Activated T-cell treated with anti-CD3 and anti-CD28 coated beads, Interleukin-2, amount 50 U/mL, for 1 hour (primary cell): Measurements from ENCODE around the gene KCTD20.

Experiments used
- DNase-seq: peaks from one replicate; pipeline ENCODE4 v3.0.0-alpha.2; 2020

The KCTD20 gene

DNA sequence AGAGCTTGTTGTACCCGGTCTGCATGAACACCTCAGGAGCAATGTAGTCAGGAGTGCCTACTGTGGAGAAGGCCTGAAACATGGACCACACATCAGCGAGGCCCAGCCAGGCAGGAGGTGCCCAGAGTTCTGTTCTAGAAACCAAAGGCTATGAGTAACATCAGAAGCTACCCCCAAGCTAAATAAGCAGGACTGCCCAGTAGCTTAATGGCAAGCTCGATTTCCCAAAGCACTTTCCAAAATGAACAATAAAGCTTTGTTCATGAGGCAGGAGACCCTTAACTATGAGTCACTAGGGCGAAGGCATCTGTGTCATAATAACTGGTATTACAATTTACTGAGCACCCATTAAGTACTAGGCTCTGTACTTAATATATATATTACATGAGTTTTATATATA, 57.1 kb downstream of the KCTD20 start:
- DNase-seq: no peak

DNA sequence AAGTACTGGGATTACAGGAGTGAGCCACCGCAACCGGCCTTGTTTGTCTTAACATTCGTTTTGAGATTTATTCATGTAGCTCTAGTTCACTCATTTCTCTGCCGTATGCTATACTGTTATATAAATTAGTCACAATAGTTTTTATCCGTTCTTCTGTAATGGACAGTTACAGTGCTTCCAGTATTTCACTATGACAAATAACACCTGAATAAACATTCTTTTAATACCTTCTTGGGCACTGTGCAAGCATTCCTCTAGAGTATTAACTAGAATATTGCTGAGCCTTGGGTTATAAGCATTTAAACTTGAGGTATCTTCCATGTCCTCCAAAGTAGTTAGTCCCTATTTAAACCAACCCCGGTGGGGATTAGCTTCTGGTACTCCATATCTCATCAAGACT, 58.9 kb downstream of the KCTD20 start:
- no peak for DNase-seq

DNA sequence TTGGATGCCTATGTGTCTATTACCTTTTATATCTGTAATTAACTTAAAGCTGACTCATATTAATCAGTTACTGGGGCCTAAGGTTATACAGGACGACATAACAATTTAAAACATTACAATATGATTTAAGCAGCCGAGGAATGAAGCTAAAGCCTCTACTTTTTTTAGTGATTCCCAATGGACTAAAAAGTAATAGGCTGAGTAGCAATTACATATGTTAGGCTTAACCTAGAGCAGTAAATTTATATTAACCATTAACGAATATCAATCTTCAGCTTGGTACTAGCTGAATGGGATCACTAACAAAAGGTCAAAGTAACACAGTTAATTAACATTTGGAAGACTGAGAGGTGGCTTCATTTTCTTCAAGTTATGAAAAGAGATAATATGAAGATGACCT, 61.4 kb downstream of the KCTD20 start:
- DNase-seq: no peak

DNA sequence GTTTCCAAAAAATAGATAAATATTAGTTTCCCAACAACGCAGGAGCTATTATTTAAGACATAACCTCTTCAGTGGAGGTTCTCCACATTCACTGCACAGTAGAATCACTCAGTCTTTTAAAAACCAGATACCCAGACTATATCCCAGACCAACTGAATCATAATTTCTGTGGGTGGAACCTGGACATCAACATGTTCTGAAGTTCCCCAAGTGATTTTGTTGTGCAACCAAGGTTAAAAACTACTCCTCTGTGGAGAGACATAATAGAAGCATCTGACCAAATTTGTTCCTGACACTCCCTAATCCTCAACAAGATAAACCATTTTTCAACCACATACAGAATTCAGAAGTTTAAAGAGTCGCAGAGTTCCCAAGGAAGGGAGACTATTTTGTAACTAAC, 62.2 kb downstream of the KCTD20 start:
- no peak for DNase-seq

DNA sequence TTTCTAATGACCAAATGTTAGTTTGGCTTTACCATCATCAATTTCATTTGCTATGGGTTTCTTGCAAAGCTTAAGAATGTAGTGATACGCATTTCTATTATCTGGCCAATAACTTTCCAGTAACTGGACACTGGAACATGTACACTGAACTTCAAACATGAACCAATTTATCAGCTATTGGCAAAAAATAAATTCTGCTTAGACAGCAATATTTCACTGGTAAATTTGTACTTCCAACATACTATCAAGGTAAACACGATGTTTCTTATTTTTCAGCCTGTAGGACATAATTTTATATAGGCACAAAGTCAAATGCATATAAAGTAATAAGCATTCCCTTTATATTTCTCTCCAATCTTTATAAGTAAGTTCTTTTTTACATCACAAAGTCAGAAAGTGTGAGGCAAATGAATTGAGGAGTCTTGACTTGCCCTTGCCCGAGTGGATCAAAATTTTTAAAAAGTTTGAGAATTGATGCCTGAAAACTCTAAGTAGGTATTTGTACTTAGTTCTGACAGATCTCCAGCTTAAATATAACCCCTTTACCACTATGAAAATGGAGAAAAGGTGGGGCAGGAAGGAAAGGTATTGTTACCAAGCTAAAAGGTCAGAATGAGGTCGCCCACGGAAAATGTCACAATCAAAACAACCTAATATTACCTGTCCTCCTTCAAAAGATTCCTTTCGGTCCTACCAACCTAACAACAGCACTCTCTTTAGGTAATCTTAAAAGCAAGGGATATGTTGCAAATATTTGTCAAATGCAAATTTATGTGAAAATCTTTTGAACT, 63.1 kb downstream of the KCTD20 start:
- no peak for DNase-seq

DNA sequence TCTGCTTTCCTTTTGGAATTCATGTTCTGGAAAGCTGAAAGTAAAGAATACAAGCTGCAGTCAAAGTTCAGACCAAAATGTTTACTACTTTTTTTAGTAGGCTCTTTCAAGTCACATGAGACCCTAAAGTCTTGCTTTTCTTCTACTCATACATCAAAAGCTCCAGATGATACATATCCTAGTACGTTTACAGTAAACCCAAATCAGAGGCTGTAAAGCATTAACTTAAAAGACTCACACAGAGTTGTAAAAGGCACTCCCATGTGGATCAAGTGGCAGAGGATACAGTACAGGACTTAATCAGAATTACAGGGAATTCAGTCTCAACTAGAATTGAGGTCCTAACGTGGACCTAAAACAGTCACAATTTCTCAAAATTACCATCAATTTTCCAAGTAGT, 63.8 kb downstream of the KCTD20 start:
- DNase-seq: no peak

DNA sequence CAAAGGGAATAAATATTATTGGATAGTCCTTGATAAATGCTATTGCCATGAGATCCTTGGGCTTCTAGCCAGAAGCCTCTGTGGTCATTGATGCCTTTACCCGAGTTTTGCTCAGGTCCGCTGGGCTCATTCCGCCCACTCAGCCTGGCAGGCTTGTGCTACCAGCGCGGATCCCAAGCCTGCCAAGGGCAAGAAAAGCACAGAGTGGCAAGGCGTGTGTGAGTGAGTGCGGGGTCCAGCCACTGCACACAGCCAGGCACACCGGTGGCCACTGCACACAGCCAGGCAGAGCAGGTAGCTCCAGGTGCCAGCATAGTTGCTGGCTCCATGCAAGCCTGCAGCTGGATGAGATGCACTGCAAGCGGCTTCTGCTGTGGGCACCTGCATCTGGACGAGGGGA, 65.7 kb downstream of the KCTD20 start:
- no peak for DNase-seq

DNA sequence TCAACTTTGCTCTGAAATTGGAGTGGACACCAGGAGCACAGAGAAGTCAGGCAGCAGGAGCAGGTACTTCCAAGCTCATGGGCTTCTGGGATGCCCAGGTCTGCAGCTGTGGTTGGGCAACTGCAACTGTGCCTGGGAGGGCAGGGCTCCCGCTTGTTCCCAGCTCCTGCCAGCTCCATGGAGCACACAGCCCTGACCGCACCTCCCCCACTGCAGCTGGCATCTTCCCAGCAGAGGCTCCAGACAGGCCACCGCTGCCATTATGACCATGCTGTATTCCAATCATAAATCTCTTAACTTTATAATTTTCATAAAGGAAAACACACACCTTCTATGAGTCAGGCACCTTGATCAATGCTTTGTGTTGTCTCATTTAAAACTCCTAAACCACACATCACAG, 67.6 kb downstream of the KCTD20 start:
- DNase-seq: no peak

DNA sequence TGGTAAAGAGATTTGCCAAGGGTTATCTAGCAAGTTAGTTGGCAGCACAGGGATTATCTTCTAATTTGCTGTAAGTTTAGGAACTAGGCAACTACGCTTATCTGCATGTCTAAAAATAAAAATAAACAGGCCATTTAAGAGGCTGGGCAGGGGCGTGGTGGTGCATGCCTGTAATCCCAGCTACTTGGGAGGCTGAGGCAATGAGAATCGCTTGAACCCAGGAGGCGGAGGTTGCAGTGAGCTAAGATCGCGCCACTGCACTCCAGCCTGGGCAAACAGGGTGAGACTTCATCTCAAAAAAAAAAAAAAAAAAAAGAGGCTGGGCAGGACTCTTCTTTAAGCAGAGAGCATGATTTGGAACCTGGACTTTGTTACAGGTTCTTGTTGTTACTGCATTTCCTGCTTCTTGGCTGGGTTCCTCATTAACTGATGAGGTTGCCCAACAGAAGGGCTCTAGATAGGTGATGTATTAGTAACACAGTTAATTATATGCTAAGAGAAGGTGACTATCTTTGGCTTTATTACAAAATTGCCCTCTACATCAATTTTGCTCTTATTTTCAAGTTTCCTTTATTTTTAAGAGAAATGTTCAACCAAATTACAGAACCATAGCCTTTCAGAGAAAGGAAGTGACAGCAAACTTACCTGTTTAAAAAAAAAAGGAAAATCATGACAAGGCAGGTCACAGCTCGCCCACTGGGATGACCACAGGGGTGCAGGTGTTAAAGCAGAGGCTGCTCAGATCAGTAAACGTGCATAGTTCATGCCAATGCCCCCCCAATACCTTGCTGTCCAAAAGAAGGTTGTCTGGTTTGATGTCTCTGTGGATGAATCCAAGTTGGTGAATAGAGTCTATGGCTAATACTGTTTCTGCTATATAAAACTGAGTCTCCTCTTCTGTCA, 72.0 kb downstream of the KCTD20 start:
- no peak for DNase-seq

DNA sequence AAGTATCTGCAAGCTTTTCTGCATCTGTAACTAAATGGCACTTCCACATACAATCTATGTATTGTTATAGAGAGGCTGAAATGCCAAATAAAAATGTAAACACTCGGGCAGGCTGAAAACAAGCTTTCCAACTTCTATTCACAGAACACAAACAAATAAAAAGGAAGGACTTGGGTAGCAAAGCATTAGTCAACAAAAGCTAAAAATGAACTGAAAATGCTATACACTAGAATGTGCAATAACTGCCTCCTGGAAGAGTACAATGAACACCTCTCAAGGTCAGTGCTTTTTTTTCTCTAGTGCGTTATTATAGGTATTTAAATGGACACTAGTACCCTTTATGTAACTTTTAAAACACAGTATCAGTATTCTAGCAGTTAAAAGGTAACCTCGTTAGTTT, 73.0 kb downstream of the KCTD20 start:
- no peak for DNase-seq

DNA sequence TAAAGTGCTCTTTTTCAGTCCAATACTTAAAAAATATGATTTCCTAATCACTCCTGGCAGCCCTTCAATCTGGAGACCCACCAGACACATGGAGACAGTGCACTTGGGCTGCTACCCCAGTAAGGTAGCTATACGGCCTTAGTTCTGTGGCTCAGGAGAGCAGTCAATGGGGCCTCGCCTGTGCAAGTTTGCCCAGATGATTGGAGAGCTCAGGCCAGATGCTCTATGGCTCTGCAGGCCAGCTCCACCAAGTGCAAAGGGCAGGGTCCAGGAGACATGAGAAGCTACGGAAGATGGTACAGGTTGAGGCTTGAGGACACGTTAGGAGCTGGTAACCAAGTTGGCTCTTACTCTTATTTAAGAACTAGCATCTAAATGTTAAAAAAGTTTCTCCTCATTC, 73.8 kb downstream of the KCTD20 start:
- no peak for DNase-seq

DNA sequence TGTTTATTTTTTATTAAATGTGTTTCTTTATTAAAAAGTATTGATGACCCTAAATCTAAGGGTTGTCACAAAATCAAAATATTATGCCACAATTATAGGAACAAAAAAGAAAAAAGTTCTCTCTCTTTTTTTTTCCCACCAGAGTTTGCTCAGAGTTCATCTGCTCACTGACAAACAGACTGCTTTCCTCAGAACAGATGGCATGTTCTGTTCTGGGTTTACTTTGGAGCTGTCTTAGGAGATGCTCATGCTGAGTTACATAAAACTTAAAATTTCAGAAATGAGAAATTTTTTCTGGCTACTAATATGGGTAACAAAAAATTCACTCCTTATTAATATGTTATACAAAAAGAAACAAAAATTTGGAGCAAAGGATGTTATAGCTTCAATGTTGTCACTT, 74.2 kb downstream of the KCTD20 start:
- DNase-seq: no peak

DNA sequence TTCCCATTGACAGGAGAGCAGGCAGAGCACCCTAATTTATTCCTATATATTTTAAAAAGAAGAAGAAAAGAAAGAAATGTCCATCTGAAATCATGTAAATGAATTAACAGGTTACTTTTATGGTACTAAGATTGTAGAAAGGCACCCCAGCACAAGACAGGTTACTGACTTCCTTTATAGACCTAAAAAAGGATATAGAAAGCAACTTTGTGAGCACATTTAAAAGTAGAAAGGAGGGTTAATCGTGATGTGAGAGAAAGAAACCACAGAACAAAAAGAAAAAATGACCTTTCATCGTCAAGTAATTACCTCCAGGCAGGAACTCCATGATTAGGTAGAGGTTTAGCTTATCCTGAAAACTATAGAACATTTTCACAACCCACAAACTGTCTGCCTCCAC, 74.6 kb downstream of the KCTD20 start:
- DNase-seq: no peak

DNA sequence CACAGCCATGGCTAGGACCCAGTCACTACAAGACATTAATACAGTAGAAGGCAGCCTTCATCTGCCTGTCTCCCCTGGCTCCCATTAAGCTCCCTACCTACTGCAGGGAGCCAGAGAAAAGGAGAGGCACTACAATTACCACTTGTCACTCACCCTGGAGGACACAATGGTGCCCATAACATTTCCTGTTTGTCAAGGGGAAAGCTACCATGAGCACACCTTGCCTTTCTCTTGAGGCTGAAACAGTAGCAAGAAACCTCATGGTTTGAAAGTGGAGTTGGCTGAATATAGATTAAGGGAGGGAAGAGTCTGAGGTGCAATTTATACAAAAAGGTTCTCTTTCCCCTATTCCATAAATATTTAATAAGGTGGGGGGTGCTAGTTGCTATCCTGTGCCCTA, 76.6 kb downstream of the KCTD20 start:
- DNase-seq: no peak

DNA sequence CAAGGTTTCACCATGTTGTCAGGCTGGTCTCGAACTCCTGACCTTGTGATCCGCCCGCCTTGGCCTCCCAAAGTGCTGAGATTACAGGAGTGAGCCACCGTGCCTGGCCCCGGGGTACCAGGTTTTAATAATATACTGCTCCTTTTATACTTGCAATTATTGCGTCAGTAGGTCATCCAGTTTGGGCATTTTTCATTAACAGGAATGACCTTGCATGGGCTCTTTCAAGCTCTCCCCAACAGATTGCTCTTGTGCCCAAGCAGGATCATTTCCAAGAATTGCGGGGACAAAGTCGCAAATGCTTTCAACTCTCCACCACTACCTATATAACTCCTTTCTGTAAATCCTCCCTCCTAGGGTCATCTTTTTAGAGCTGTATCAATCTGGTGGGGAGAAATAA, 80.7 kb downstream of the KCTD20 start:
- no peak for DNase-seq

DNA sequence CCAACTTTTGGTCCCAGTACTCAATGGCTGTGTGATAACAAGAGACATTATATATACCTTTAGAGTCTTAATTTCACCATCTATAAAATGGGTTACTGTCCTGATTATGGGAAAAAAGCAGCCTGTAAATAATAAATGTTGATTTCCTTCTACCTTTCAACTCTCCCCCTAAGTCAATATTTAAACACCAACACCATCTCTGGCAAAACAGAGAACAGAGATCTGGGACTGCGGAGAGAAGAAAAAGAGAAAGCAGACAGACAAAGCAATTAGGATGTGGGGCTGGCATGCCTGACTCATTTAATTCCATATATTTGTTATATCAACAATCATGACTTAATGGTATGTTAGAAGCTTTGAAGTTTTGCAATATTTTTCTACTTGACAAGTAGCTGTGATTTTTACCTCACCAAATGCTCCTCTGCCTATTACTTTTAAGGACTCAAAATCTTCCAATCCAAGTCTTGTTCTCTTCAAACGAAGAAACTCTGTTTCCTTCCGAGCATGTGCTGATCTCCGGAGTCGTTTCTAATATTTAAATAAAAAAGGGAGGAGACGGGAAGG, 81.2 kb downstream of the KCTD20 start:
- no peak for DNase-seq

DNA sequence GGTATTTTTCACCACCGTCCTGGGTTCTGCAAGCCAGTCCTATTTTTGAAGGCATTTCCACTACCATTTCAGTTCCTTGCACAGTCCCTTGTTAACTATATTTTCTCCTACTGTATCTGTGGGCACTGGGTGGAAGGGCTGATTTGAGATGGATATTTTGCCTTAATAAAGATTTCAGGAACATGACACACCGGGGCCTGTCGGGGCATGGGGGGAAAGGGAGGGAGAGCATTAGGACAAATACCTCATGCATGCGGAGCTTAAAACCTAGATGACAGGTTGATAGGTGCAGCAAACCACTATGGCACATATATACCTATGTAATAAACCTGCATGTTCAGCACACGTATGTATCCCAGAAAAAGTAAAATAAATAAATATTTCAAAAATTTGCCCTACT, 82.1 kb downstream of the KCTD20 start:
- DNase-seq: no peak

DNA sequence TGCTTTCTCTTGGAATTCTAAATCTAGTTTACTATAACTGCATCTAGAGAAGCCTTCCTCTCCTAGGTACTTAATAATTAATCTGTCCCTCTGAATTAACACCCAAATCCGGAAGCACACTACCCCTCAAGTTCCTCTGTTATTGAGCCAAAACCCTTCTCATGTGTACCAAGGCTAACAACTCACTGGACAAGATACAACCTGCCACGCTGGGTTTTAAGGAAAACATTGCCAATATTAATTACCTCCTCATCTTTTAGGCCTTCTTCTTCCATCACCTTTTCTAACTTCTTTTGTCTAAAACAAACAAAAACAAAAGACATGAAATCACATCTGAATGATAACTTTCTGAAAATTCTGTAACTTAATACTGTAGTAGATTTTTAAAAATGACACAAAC, 82.5 kb downstream of the KCTD20 start:
- DNase-seq: no peak

DNA sequence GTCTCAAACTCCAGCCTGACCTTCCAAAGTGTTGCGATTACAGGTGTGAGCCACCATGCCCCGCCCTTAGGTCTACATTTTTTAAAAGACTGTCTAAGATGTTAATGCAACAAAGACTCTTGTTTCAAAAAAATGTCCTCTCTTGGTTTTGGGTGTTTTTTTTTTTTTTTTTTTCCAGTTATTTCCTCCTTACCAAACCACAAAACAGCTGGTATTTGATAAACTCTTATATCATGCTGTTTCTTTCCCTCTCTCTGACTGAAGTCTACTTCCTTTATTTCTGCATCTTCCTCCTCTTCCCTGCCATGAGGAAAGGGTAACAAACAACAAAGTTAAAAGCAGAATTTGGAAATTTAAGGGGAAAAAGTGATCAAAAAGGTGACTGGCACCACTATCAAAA, 83.3 kb downstream of the KCTD20 start:
- no peak for DNase-seq

DNA sequence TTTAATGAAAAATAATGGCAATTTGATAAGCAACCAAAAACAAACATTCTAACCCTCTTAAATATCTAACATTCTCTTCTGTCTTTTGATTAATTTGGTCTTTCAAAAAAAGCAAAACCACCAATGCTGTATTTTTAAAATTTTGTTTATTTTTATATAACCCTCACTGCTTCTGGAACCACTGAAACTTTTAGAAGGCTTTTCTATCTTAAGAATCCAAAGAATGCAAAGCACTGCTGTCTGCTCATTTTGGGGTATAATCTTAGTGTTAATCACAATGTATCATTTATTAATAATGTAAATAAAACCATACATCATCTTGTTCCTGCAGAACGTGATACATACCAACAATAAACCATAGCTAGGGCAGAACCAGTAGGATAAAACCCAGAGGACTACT, 90.5 kb downstream of the KCTD20 start:
- DNase-seq: no peak

DNA sequence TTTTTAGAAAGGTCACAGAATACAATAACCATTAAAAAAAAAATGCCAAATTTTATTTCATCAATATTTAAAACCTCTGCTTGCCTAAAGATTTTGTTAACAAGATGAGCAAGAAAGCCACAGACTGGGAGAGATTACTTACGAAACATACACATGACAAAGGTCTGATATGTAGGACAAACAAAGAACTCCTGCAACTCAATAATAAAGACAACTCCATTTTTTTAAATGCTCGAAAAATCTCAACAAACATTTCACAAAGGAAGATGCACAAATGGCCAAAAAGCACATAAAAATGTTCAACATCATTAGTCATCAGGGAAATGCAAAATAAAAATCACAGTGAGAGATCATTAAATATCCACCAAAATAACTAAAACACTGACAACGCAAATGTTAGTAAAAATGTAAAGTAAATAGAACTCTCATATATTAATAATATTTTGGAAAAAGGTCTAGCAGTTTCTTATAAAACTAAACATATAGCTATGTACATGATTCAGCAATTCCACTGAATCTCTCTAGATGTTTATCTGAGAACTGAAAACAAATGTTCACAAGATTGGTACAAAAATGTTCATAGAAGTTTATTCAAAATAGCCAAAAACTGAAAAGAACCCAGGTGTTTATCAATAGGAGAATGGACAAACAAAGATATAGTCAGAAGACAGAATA, 94.2 kb downstream of the KCTD20 start:
- no peak for DNase-seq

DNA sequence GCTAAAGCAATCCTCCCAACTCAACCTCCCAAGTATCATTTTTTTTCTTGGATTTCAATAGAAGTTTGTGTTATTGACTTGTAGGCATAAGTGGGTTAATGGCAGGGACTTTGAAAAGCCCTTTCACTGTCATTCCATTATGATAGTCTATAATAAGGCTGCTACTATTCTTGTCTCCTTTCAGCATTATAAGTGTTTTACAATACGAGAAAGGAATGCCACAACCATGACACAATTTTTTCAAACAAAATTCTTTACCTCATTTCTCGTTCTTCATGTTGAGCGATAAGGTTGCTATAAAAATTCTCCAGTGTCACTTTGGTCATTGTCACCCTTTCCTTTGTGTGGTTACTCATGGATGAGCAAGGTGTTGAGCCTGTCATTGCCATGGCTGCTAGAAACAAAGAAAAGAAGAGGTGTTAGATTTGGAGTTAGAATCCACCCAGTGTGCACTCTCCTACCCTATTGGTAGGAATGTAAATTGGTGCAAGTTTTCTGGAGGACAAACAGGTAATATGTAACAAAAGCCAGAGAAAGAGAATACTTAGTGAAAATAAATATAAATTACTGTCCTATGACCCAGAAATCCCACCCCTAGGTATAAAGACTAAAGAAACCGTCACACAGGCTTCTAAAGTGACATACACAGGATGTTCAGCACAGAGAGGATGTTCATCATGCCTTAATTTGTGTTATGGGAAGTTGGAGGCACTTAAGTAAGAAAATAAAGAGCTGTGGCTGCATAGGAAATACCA, 97.2 kb downstream of the KCTD20 start:
- DNase-seq: no peak
